PC-3 (cell line): ENCODE data around the gene IL25. TPM values are rescaled to one million over a fixed set of nuclear protein-coding genes. Genes with fewer than 3 reads are reported as not detected.
A peak's percentile ranks its signal among the peaks of the same experiment; 100 is the strongest.

Experiments used
- ATAC-seq: fragments of 200-7000 bp; cut with Tn5 transposase; 2 replicates; pipeline ENCODE4 v1.9.1; 2020; ENCODE audit warnings: mild to moderate bottlenecking, moderate library complexity
- BruUV-seq: library from RNA; stranded (reverse); fragments of 400-500 nt; replicated peaks from 2 replicates; lab custom pipeline; 2021; lab: Mats Ljungman, UMichigan
- CTCF ChIA-PET: fragments of 300-600 bp; sonication (Branson Sonifier 250); formaldehyde crosslinking; loops from one replicate; lab custom pipeline; 2022; ENCODE audit warnings: antibody characterized with exemption; lab: Charles Lee
- POLR2A ChIA-PET: fragments of 300-600 bp; sonication (Branson Sonifier 250); formaldehyde crosslinking; loops from one replicate; lab custom pipeline; 2022; ENCODE audit warnings: antibody characterized with exemption; ENCODE audit not compliant: unreplicated experiment; lab: Charles Lee
- DNase-seq: peaks from one replicate; pipeline ENCODE4 v3.0.0-alpha.2; 2015
- H2AFZ ChIP-seq: fragments of 300-600 bp; sonication (generic); 2 replicates; pipeline ENCODE4 v1.6.0; 2016; ENCODE audit warnings: antibody characterized with exemption, low read length
- H3F3A ChIP-seq: fragments of 300-600 bp; sonication (generic); one replicate; pipeline ENCODE4 v1.6.0; 2017; ENCODE audit warnings: antibody characterized with exemption, low read length, control low read depth, mild to moderate bottlenecking; ENCODE audit not compliant: unreplicated experiment
- H3K27ac ChIP-seq: fragments of 300-600 bp; sonication (generic); 2 replicates; pipeline ENCODE4 v1.5.1; 2016; ENCODE audit warnings: mild to moderate bottlenecking, low read length
- H3K27me3 ChIP-seq: fragments of 300-600 bp; sonication (generic); 2 replicates; pipeline ENCODE4 v1.6.1; 2016; ENCODE audit warnings: low read length, mixed read lengths
- H3K36me3 ChIP-seq: fragments of 300-600 bp; sonication (generic); 2 replicates; pipeline ENCODE4 v1.6.1; 2016; ENCODE audit warnings: low read depth, mixed run types, low read length, mixed read lengths
- H3K4me1 ChIP-seq: fragments of 300-600 bp; sonication (generic); 2 replicates; pipeline ENCODE4 v1.5.1; 2016; ENCODE audit warnings: low read length; ENCODE audit not compliant: insufficient read depth
- H3K4me2 ChIP-seq: fragments of 300-600 bp; sonication (generic); 2 replicates; pipeline ENCODE4 v1.6.0; 2016; ENCODE audit warnings: low read length
- H3K4me3 ChIP-seq: fragments of 300-600 bp; sonication (generic); 2 replicates; pipeline ENCODE4 v1.5.1; 2016; ENCODE audit warnings: mild to moderate bottlenecking, low read length, mixed read lengths
- H3K79me2 ChIP-seq: fragments of 300-600 bp; sonication (generic); 2 replicates; pipeline ENCODE4 v1.6.1; 2017; ENCODE audit warnings: low read length, mixed read lengths
- H3K9ac ChIP-seq: fragments of 300-600 bp; sonication (generic); 2 replicates; pipeline ENCODE4 v1.6.0; 2016; ENCODE audit warnings: mild to moderate bottlenecking, low read length
- H3K9me2 ChIP-seq: fragments of 300-600 bp; sonication (generic); replicated peaks from 2 replicates; pipeline ENCODE4 v1.6.1; 2016; ENCODE audit warnings: mixed run types, low read length, mixed read lengths
- H3K9me3 ChIP-seq: fragments of 300-600 bp; sonication (generic); 2 replicates; pipeline ENCODE4 v1.6.1; 2016; ENCODE audit warnings: low read length, mixed read lengths
- H4K20me1 ChIP-seq: fragments of 300-600 bp; sonication (generic); 2 replicates; pipeline ENCODE4 v1.6.1; 2016; ENCODE audit warnings: low read length, mixed read lengths
- CTCF ChIP-seq: fragments of 300-600 bp; sonication (generic); conservative IDR thresholded peaks from 2 replicates; pipeline ENCODE4 v1.5.1; 2017; ENCODE audit warnings: antibody characterized with exemption, low read depth, mild to moderate bottlenecking, low read length
- EZH2 ChIP-seq: fragments of 300-600 bp; sonication (generic); IDR thresholded peaks from one replicate; pipeline ENCODE4 v1.6.1; 2017; ENCODE audit warnings: antibody characterized with exemption, mild to moderate bottlenecking, low read length; ENCODE audit not compliant: unreplicated experiment
- EZH2phosphoT487 ChIP-seq: fragments of 300-600 bp; sonication (generic); IDR thresholded peaks from 2 replicates; pipeline ENCODE4 v1.6.1; 2018; ENCODE audit warnings: mild to moderate bottlenecking, antibody characterized with exemption, low read length, borderline replicate concordance
- intact Hi-C: fragments of 100-400 bp; cut with micrococcal nuclease; formaldehyde crosslinking; loops from 2 replicates; pipeline ENCODE4 v1.9.0; 2023
- total RNA-seq: library from RNA; depleted of rRNA; stranded (reverse); fragments of >200 nt; gene quantifications from 2 replicates; pipeline ENCODE4 v1.2.3, GENCODE V29; 2014

The IL25 gene
- total RNA-seq, 1 experiment from 2014 or later: not detected

GRCh38 chr14:23339506-23340268, 32.9 kb upstream of the IL25 start:
- Histone ChIP-seq H3K4me3 (no peak overlapping the region), H2AFZ (no peak overlapping the region), H3K36me3 (no peaks in the 10 kb centered on the region), H3K27ac (no peak overlapping the region), H3K4me1 (no peaks in the 10 kb centered on the region), H3F3A (no peaks in the 10 kb centered on the region), H3K9me3 (peaks cover 22% of the 10 kb centered on the region; the same call in 1 of the 2 replicates), H3K4me2 (no peak overlapping the region), H3K9ac (no peak overlapping the region), H3K9me2 (no peaks in the 10 kb centered on the region), H3K27me3 (no peaks in the 10 kb centered on the region), H3K79me2 (no peaks in the 10 kb centered on the region), H4K20me1 (no peaks in the 10 kb centered on the region)
- TF ChIP-seq EZH2 (no peak), EZH2phosphoT487 (no peak)
- CTCF ChIA-PET: interaction anchor here (0.7 kb wide), 1 partner anchor 34 kb away, joined by 3 read pairs; no protein-coding TSS in a partner anchor
- no TSS peak for BruUV-seq
- POLR2A ChIA-PET: no interaction called here
- intact Hi-C loops: no loop called here
- DNase-seq (no peak), ATAC-seq (no peak)

GRCh38 chr14:23344481-23344880, 28.1 kb upstream of the IL25 start:
- H3K27me3 ChIP-seq: no peaks in the 10 kb centered on the region
- H3K4me3 ChIP-seq: no peak overlapping the region
- no peaks in the 10 kb centered on the region for H4K20me1 ChIP-seq
- no peak overlapping the region for H2AFZ ChIP-seq
- H3K4me1 ChIP-seq: no peaks in the 10 kb centered on the region
- no peak overlapping the region for H3K27ac ChIP-seq
- no peak overlapping the region for H3K9ac ChIP-seq
- H3K4me2 ChIP-seq: no peak overlapping the region
- H3K79me2 ChIP-seq: no peaks in the 10 kb centered on the region
- H3F3A ChIP-seq: no peaks in the 10 kb centered on the region
- peaks cover 12% of the 10 kb centered on the region; the same call in 1 of the 2 replicates for H3K9me3 ChIP-seq
- H3K9me2 ChIP-seq: no peaks in the 10 kb centered on the region
- CTCF ChIA-PET: no interaction called here
- TF ChIP-seq EZH2phosphoT487 (no peak), EZH2 (no peak), CTCF (peak; percentile 24; the same call in 1 of the 2 replicates)
- H3K36me3 ChIP-seq: no peaks in the 10 kb centered on the region
- DNase-seq (no peak), ATAC-seq (no peak)
- intact Hi-C loops: no loop called here
- no TSS peak for BruUV-seq
- POLR2A ChIA-PET: no interaction called here

- Histone ChIP-seq H3K4me3 (no peak overlapping the region), H3K9me3 (no peaks in the 10 kb centered on the region), H3K79me2 (no peaks in the 10 kb centered on the region), H3K27ac (no peak overlapping the region), H3F3A (no peaks in the 10 kb centered on the region), H4K20me1 (no peaks in the 10 kb centered on the region), H2AFZ (no peak overlapping the region), H3K27me3 (no peaks in the 10 kb centered on the region), H3K4me1 (no peaks in the 10 kb centered on the region), H3K36me3 (no peaks in the 10 kb centered on the region), H3K9ac (no peak overlapping the region), H3K9me2 (no peaks in the 10 kb centered on the region), H3K4me2 (no peak overlapping the region)
- ChIA-PET CTCF (no interaction called here), POLR2A (no interaction called here)
- TF ChIP-seq CTCF: no peak
- no peak for TF ChIP-seq EZH2
- no peak for TF ChIP-seq EZH2phosphoT487
- DNase-seq (no peak), ATAC-seq (no peak)
- BruUV-seq: no TSS peak
- intact Hi-C loops: no loop called here
Measured at GRCh38 chr14:23345987-23346692, 26.5 kb upstream of the IL25 start.
